Stomach (tissue), 4 donors: ENCODE results near the gene PIGBOS1.

ENCODE experiments used
- EP300 ChIP-seq: sonication (generic); formaldehyde crosslinking; IDR thresholded peaks from one replicate; pipeline ENCODE4 v1.6.1; 2017; ENCODE audit warnings: antibody characterized with exemption
- POLR2A ChIP-seq, 4 donors: fragments of 450-650 bp; IDR thresholded peaks; one replicate each; pipeline ENCODE4 v1.6.1; 2016; ENCODE audit warnings: antibody characterized with exemption in 4 of 4, control low read depth in 2 of 4, mild to moderate bottlenecking in 1 of 4, moderate library complexity in 1 of 4

DNA sequence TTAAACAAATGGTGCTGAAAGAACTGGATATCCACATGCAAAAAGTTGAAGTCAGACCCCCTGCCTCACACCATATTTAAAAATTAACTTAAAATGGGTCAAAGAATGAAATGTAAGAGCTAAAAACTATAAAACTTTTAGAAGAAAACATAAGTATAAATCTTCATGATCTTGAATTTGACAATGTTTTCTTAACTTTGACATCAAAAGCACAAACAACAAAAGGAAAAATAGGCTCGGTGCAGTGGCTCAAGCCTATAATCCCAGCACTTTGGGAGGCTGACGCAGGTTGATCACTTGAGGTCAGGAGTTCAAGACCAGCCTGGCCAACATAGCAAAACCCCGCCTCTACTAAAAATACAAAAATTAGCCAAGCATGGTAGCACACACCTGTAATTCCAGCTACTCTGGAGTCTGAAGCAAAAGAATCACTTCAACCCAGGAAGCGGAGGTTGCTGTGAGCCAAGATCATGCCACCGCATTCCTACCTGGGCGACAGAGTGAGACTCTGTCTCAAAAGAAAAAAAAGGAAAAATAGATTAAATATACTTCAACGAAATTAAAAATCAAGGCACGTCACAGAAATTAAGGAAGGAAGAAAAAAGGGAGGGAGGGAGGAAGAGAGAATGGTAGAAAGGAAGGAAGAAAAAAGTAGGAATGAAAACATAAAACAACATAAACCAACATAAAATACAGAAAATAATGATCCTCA lies 30.8 kb downstream of the PIGBOS1 start:
- TF ChIP-seq POLR2A (IDR thresholded peaks at IDR 0.05) (no peak), EP300 (no peak)
